ENCODE measurements around the gene UBE2E3. TPM values are rescaled to one million over a fixed set of nuclear protein-coding genes. Genes with fewer than 3 reads are reported as not detected.

UBE2E3 gene
- 84.9 and 112 TPM in 2 replicates for total RNA-seq (2014; rRNA removed; shearing (Covaris generic))
- 111 and 124 TPM in 2 replicates for polyA plus RNA-seq (2016; fragmentation: Nextera tagmentation; extraction: Ambion mirVana)
- long read RNA-seq, transcript UBE2E3-202 (6 exons, 1,570 nt) = major isoform, 44 of 73 reads
- long read RNA-seq, transcript UBE2E3-209 (6 exons, 1,556 nt) = minor isoform, 7 of 73 reads
- long read RNA-seq, partial matches to known transcripts = 5 of 73 reads
- long read RNA-seq, other reads (novel, unspliced or antisense) = 14 of 73 reads

DNA sequence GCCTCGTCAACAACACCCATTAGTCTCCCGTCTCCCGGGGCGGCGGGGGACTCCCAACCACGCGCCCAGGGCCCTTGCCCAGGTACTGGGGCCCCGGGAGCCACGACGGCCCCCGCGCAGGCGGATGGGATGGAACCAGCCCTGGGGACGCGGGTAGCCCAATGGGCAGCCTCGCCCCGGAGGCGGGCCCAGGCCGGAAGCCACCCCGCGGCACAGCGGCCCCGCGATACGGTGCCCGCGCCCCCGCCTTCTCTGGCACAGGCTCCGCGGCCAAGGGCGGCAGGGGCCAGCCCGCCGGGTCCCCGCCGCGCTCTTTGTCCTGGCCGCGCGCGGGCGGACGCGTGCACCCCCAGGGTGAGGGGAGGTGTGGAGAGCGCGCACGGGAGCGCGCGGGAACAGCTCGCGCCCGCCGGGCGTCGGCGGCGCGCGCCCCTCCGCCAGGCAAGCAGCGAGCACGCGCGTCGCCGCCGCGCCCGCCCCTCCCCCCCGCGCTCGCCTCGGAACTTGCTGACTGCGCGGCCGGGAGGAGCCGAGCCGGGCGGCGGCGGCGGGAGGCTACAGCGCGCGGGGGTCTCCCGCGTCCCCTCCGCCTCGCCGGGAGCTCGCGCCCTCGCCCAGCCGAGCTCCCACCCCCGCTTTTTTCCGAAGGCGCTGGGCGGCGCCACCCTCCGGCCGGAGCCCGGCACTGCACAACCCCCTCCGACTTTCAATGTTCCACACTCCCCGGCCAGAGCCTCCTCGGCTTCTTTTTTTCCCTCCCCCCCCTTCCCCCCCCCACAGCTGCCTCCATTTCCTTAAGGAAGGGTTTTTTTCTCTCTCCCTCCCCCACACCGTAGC lies at the start of gene UBE2E3:
Gene UBE2E3, plus strand, starts transcription at position 500 of the 837 bp plus-strand sequence. CDS start 1,438 bp downstream, outside the sequence.
- TF ChIP-seq, protein P1, sequence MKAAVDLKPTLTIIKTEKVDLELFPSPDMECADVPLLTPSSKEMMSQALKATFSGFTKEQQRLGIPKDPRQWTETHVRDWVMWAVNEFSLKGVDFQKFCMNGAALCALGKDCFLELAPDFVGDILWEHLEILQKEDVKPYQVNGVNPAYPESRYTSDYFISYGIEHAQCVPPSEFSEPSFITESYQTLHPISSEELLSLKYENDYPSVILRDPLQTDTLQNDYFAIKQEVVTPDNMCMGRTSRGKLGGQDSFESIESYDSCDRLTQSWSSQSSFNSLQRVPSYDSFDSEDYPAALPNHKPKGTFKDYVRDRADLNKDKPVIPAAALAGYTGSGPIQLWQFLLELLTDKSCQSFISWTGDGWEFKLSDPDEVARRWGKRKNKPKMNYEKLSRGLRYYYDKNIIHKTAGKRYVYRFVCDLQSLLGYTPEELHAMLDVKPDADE (IDR thresholded peaks at IDR 0.05) = no peak
- TF ChIP-seq STAT1 (IDR thresholded peaks at IDR 0.05; ENCODE audit: unreplicated experiment) (no peak), EZH2phosphoT487 (IDR thresholded peaks at IDR 0.05; ENCODE audit: unreplicated experiment) (no peak), POLR2AphosphoS5 (IDR thresholded peaks at IDR 0.05; ENCODE audit: low read depth) (peak; percentile 46; the same call in 1 of the 2 replicates), CREB1 (CRISPR knock-in tag; IDR thresholded peaks at IDR 0.05; ENCODE audit: low read depth) (peak; percentile 35; the same call in 1 of the 2 replicates)
- TF ChIP-seq, protein P2, sequence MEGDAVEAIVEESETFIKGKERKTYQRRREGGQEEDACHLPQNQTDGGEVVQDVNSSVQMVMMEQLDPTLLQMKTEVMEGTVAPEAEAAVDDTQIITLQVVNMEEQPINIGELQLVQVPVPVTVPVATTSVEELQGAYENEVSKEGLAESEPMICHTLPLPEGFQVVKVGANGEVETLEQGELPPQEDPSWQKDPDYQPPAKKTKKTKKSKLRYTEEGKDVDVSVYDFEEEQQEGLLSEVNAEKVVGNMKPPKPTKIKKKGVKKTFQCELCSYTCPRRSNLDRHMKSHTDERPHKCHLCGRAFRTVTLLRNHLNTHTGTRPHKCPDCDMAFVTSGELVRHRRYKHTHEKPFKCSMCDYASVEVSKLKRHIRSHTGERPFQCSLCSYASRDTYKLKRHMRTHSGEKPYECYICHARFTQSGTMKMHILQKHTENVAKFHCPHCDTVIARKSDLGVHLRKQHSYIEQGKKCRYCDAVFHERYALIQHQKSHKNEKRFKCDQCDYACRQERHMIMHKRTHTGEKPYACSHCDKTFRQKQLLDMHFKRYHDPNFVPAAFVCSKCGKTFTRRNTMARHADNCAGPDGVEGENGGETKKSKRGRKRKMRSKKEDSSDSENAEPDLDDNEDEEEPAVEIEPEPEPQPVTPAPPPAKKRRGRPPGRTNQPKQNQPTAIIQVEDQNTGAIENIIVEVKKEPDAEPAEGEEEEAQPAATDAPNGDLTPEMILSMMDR (conservative IDR thresholded peaks at IDR 0.05; ENCODE audit: low read depth in 2 of 2) = peak; percentile 36 to 65
- Histone ChIP-seq H4K20me1 (replicated peaks; ENCODE audit: insufficient read depth) (no peaks in the 10 kb centered on the region), H3K79me2 (replicated peaks; ENCODE audit: insufficient read depth) (peaks cover 35% of the 10 kb centered on the region), H3K9me2 (ENCODE audit: insufficient read depth) (no peaks in the 10 kb centered on the region), H3K4me1 (ENCODE audit: insufficient read depth) (peaks cover 55% of the 10 kb centered on the region), H3K4me3 (peak within 1 kb of the TSS; percentile 92), H3K36me3 (ENCODE audit: insufficient read depth) (no peaks in the 10 kb centered on the region; the same call in 1 of the 2 replicates), H3K4me2 (peak within 1 kb of the TSS; percentile 92), H2AFZ (peak within 1 kb of the TSS; percentile 48; the same call in 1 of the 2 replicates), H3K27me3 (ENCODE audit: insufficient read depth) (no peaks in the 10 kb centered on the region), H3K27ac (ENCODE audit: low read depth) (peak within 1 kb of the TSS; percentile 89), H3F3A (replicated peaks; ENCODE audit: low read depth) (no peaks in the 10 kb centered on the region)
- peaks cover 7% of the 10 kb centered on the region for H3K27me3 Mint-ChIP-seq (ENCODE audit: insufficient read depth, low read depth, poor library complexity)
- H3K9me3 Mint-ChIP-seq = peaks cover 3% of the 10 kb centered on the region; the same call in 1 of the 3 replicates
- peak; percentile 88 for ATAC-seq
- peaks cover 27% of the 10 kb centered on the region for H3K36me3 Mint-ChIP-seq (ENCODE audit: low read depth)
- peak within 1 kb of the TSS; percentile 98 for H3K27ac Mint-ChIP-seq
- peaks cover 49% of the 10 kb centered on the region for H3K4me1 Mint-ChIP-seq
- peak; percentile 85 for DNase-seq (ENCODE audit: low spot score)
- peak within 1 kb of the TSS; percentile 94 for H3K4me3 Mint-ChIP-seq

DNA sequence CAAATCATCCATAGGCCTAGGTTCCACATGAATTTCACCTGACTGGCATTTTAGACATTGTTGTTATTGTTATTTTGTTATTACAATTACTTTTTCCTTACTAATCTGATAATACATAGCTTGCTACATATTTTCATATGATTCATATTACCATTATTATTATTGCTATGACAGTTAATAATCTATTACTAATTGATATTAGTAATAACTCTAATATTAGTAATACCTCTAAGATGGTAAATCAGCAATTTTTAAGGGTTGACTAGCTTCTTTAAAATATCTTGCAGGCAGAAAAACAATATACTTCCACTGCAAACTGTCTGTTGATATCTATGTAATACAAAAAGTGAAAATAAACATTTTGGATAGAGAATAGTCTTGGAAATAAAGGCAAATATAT lies 48.6 kb upstream of the UBE2E3 start:
- no peak overlapping the region for H3K4me3 ChIP-seq
- ATAC-seq = no peak
- no peaks in the 10 kb centered on the region for H3K9me3 Mint-ChIP-seq
- H2AFZ ChIP-seq = no peak overlapping the region
- no peak overlapping the region for H3K27ac ChIP-seq (ENCODE audit: low read depth)
- H3K4me3 Mint-ChIP-seq = no peak overlapping the region
- no peaks in the 10 kb centered on the region for H3K27me3 ChIP-seq (ENCODE audit: insufficient read depth)
- TF ChIP-seq JUNB (IDR thresholded peaks at IDR 0.05; ENCODE audit: unreplicated experiment) = no peak
- TF ChIP-seq, protein P3, sequence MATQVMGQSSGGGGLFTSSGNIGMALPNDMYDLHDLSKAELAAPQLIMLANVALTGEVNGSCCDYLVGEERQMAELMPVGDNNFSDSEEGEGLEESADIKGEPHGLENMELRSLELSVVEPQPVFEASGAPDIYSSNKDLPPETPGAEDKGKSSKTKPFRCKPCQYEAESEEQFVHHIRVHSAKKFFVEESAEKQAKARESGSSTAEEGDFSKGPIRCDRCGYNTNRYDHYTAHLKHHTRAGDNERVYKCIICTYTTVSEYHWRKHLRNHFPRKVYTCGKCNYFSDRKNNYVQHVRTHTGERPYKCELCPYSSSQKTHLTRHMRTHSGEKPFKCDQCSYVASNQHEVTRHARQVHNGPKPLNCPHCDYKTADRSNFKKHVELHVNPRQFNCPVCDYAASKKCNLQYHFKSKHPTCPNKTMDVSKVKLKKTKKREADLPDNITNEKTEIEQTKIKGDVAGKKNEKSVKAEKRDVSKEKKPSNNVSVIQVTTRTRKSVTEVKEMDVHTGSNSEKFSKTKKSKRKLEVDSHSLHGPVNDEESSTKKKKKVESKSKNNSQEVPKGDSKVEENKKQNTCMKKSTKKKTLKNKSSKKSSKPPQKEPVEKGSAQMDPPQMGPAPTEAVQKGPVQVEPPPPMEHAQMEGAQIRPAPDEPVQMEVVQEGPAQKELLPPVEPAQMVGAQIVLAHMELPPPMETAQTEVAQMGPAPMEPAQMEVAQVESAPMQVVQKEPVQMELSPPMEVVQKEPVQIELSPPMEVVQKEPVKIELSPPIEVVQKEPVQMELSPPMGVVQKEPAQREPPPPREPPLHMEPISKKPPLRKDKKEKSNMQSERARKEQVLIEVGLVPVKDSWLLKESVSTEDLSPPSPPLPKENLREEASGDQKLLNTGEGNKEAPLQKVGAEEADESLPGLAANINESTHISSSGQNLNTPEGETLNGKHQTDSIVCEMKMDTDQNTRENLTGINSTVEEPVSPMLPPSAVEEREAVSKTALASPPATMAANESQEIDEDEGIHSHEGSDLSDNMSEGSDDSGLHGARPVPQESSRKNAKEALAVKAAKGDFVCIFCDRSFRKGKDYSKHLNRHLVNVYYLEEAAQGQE (IDR thresholded peaks at IDR 0.05; ENCODE audit: unreplicated experiment) = no peak
- TF ChIP-seq POLR2AphosphoS5 (IDR thresholded peaks at IDR 0.05; ENCODE audit: low read depth) = no peak
- no peak for TF ChIP-seq STAT1 (IDR thresholded peaks at IDR 0.05; ENCODE audit: unreplicated experiment)
- H3K9me2 ChIP-seq (ENCODE audit: insufficient read depth) = no peaks in the 10 kb centered on the region
- no peaks in the 10 kb centered on the region for H3K36me3 Mint-ChIP-seq (ENCODE audit: low read depth)
- H4K20me1 ChIP-seq (replicated peaks; ENCODE audit: insufficient read depth) = no peaks in the 10 kb centered on the region
- no peak overlapping the region for H3K4me2 ChIP-seq
- no peak for DNase-seq (ENCODE audit: low spot score)
- H3K27me3 Mint-ChIP-seq (ENCODE audit: insufficient read depth, low read depth, poor library complexity) = no peaks in the 10 kb centered on the region
- H3F3A ChIP-seq (replicated peaks; ENCODE audit: low read depth) = no peaks in the 10 kb centered on the region
- no peaks in the 10 kb centered on the region for H3K36me3 ChIP-seq (ENCODE audit: insufficient read depth)
- H3K79me2 ChIP-seq (replicated peaks; ENCODE audit: insufficient read depth) = no peaks in the 10 kb centered on the region
- no peaks in the 10 kb centered on the region for H3K4me1 Mint-ChIP-seq
- H3K4me1 ChIP-seq (ENCODE audit: insufficient read depth) = no peaks in the 10 kb centered on the region
- no peak overlapping the region for H3K27ac Mint-ChIP-seq

Measured in GM23338 (cell line).